Endothelial cell of umbilical vein (primary cell): Measurements from ENCODE around the gene CHMP4B.

ENCODE experiments used
- EZH2 ChIP-seq: IDR thresholded peaks from 2 replicates; pipeline ENCODE4 v1.6.1; 2012; ENCODE audit warnings: borderline replicate concordance, low read depth, mild to moderate bottlenecking, moderate library complexity, low read length, inconsistent platforms; ENCODE audit not compliant: severe bottlenecking
- FOS ChIP-seq: IDR thresholded peaks from 2 replicates; pipeline ENCODE4 v1.6.1; 2011; ENCODE audit warnings: mild to moderate bottlenecking, low read length, moderate library complexity, borderline replicate concordance; ENCODE audit not compliant: insufficient read depth
- JUN ChIP-seq: IDR thresholded peaks from 2 replicates; pipeline ENCODE4 v1.6.1; 2011; ENCODE audit warnings: borderline replicate concordance, low read depth; ENCODE audit not compliant: insufficient read length, insufficient read depth
- POLR2A ChIP-seq: IDR thresholded peaks from 2 replicates; pipeline ENCODE4 v1.6.1; 2012; ENCODE audit warnings: low read depth, mild to moderate bottlenecking, control low read depth, low read length
- POLR2AphosphoS5 ChIP-seq: IDR thresholded peaks from 2 replicates; pipeline ENCODE4 v1.6.1; 2012; ENCODE audit warnings: low read depth, mild to moderate bottlenecking, control low read depth, low read length, moderate library complexity; ENCODE audit not compliant: insufficient read depth
- TF ChIP-seq, protein P1 (sequence below), 2 donors: IDR thresholded peaks; 1 replicate in 1 of 2; 2 replicates in 1 of 2; pipeline ENCODE4 v1.5.1; 2011; ENCODE audit warnings: low read length in 2 of 2, mild to moderate bottlenecking in 2 of 2, moderate library complexity in 2 of 2, control low read depth in 1 of 2, inconsistent platforms in 1 of 2, low read depth in 1 of 2; ENCODE audit not compliant: insufficient read depth in 1 of 2; ENCODE audit errors: extremely low read depth in 1 of 2
- TF ChIP-seq, protein P2 (sequence below): IDR thresholded peaks from 2 replicates; pipeline ENCODE4 v1.6.1; 2011; ENCODE audit not compliant: insufficient read depth, insufficient read length

DNA sequence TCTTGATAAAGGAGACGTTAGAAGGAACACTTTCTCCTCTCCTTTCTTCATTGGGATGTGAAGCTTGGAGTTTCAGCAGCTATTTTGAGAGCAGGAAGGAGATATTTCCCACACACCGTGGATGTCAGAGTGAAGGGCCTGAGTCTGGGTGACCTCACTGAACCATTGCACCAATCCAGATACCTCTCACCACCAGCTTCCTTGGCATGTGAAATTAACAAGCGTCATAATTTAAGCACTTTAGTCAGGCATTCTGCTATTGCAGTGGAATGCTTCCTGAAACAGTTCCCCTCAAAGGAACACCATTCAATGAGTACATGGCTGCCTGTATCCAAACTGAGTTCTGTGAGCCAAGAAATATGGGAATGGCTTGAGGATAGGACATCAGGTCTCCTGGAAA, 83.7 kb downstream of the CHMP4B start:
- no peak for TF ChIP-seq POLR2A
- no peak for TF ChIP-seq FOS
- TF ChIP-seq, protein P1, sequence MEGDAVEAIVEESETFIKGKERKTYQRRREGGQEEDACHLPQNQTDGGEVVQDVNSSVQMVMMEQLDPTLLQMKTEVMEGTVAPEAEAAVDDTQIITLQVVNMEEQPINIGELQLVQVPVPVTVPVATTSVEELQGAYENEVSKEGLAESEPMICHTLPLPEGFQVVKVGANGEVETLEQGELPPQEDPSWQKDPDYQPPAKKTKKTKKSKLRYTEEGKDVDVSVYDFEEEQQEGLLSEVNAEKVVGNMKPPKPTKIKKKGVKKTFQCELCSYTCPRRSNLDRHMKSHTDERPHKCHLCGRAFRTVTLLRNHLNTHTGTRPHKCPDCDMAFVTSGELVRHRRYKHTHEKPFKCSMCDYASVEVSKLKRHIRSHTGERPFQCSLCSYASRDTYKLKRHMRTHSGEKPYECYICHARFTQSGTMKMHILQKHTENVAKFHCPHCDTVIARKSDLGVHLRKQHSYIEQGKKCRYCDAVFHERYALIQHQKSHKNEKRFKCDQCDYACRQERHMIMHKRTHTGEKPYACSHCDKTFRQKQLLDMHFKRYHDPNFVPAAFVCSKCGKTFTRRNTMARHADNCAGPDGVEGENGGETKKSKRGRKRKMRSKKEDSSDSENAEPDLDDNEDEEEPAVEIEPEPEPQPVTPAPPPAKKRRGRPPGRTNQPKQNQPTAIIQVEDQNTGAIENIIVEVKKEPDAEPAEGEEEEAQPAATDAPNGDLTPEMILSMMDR (IDR thresholded peaks at IDR 0.05; ENCODE audit: extremely low read depth in 1 of 2, insufficient read depth in 1 of 2, low read depth in 1 of 2, low read length in 2 of 2), result no peak
- no peak for TF ChIP-seq POLR2AphosphoS5
- TF ChIP-seq EZH2, result no peak
- TF ChIP-seq JUN, result no peak
- TF ChIP-seq, protein P2, sequence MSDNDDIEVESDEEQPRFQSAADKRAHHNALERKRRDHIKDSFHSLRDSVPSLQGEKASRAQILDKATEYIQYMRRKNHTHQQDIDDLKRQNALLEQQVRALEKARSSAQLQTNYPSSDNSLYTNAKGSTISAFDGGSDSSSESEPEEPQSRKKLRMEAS, result no peak
